HG03432 (cell line): Measurements from ENCODE around the gene MYH10.
"Not testable (repeated sequence)": the region's sequence is repeated elsewhere in the genome, so short reads cannot be mapped to it uniquely, and the experiment has no call there.

ENCODE experiments used
- ATAC-seq: cut with Tn5 transposase; IDR thresholded peaks from one replicate; pipeline ENCODE4 v1.9.1; 2021; ENCODE audit warnings: mild to moderate bottlenecking, moderate library complexity; ENCODE audit not compliant: unreplicated experiment

The MYH10 gene

DNA sequence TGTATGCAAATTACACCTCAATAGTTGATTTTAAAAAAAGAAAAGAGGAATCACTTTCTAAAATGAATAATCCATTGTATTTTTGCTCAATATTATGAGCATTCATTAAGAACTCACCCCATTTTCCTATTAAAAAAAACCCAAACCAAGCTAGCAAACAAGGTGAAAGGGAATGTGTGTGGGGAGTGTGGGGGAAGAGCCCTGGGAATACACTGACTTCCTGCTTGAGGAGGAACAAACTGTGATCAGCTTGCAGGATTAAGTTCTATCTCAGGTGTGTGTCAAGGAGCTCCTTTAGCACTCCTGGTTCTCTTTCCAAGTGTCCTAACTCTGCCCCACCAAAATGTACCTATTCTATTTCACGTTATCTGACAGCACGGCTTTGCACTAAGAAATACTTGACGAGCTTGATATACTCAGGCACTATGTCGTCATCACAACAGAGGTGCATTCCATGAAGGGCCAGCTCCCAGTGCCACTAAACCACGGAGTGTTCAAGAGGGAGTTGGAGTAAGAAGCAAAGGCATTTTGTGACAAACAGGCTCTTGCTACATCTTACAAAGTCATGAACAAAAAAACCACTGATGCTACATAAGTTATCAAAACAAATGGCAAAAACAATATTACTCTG, 73.2 kb downstream of the MYH10 start:
- ATAC-seq: no peak

GRCh38 chr17:8556074-8556473, 74.5 kb downstream of the MYH10 start:
- no peak for ATAC-seq

DNA sequence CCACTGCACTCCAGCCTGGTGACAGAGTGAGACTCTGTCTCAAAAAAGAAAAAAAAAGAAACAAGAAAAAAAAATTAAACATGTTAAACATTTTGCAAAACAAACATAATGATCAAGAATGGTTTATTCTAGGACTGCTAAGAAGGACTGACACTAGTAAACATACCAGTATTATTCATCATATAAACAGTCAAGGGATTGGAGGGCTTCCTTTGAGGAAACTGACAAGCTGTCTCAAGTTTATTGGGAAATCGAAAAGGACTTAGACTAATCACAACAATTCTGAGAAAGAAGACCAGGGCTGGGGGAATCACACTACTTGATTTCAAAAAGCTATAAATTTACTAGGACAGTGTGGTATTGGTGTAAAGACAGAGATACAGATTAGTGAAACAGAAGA, 75.5 kb downstream of the MYH10 start:
- ATAC-seq: no peak

- no peak for ATAC-seq
Measured at GRCh38 chr17:8552577-8553320, 77.8 kb downstream of the MYH10 start.

- ATAC-seq: no peak
Measured at GRCh38 chr17:8542599-8543502, 87.7 kb downstream of the MYH10 start.

DNA sequence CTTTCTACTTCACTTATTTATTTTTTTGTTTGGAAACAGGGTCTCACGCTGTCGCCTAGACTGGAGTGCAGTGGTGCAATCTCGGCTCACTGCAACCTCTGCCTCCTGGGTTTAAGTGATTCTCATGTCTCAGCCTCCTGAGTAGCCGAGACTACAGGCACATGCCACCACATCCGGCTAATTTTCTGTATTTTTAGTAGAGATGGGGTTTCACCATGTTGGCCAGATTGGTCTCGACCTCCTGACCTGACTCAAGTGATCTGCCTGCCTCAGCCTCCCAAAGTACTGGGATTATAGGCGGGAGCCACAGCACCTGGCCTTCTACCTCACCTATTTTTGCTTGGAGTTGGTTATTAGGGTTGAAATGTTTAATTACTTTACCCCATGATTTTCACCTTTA, 90.5 kb downstream of the MYH10 start:
- ATAC-seq: not testable (repeated sequence)

GRCh38 chr17:8537734-8538133, 92.8 kb downstream of the MYH10 start:
- ATAC-seq: no peak

DNA sequence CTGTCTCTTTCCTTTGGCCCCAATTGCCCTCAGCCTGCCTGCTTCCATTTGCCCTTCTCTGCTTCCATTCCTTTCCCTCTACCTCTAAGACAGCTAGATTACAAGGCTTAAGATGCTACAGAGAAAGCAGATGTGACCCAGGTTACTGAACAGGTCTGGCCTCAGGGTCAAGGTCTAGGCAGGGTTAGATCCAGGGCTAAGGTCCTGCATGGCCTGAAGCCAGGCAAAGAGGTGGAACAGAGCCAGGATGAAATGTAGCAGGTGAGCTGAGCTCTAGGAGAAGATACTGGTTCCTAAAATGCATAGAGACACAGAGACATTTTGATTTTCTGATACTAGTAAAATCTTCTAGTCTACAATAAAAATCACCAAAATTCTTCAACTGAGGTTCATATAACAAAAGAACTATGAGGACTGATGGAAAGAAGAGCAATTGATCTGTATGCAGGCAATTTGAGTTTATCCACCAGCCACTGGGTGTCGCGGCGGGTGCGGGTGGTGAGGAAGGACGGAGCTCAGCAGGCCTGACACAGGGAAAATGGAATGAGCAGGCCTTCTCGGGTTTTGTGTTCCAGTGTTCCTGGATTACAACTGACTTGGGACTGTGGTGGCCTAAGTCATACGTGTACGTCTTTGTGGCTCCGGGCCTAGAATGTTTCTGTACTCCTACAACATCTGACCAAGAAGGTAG, 95.9 kb downstream of the MYH10 start:
- no peak for ATAC-seq

- no peak for ATAC-seq
Measured at GRCh38 chr17:8532021-8532420, 98.5 kb downstream of the MYH10 start.

GRCh38 chr17:8522577-8522976, 107.9 kb downstream of the MYH10 start:
- no peak for ATAC-seq

DNA sequence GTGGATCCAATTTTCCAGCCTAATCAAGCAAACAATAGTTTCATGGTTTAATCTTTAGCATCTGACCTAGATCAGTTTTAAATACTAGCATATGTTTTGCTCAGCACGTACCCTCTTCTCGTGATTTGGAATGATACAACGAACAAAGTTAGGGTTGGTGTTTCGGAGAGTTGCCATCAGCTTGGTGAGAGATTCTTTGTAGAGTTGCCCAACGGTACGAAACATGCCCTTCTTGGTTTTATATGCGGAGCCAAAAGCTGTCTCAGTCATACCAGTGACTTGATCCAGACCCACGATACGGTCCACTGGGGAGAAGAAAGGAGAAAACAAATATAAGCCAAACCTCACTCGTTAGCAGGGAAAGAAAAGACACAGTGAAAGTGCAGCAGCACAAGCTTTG, 109.5 kb downstream of the MYH10 start:
- ATAC-seq: no peak

DNA sequence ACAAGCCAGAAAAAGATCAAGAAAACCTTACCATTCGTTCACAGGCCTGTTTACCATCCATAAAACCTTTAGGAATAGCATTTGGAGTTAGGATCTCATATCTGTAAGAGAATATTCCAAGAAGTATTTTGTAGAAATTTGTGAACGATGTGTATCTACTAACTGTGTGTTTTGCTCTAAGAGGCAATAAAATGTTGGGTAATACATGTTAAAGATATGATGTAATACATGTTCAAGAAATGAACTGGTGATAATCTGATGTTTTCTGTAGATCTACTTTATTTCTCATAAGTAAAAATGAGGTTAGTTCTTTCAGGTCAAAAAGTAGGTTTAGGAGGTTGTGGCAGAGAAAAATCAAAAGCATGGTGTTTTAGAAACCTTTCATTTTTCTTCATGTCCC, 111.7 kb downstream of the MYH10 start:
- ATAC-seq: no peak

- ATAC-seq: no peak
Measured at GRCh38 chr17:8518326-8518725, 112.2 kb downstream of the MYH10 start.

DNA sequence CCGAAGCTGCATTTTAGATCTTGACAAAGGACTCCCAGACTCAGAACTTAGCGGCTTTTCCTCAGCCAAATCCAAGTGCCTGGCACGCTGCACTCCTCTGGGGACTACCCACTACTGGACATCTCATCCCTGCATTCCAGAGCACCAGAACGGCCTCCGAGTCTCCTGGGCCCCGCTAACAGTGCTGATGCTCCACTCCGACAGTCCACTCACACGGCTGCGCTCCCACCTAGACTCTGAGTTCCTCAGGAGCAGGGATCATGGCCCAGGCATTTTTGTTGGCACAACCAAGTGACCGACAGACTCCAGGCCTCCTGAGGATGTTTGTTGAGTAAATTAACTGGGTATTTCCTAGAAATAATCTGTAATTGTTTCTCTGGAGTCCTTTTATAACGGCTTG, 115.7 kb downstream of the MYH10 start:
- ATAC-seq: no peak

DNA sequence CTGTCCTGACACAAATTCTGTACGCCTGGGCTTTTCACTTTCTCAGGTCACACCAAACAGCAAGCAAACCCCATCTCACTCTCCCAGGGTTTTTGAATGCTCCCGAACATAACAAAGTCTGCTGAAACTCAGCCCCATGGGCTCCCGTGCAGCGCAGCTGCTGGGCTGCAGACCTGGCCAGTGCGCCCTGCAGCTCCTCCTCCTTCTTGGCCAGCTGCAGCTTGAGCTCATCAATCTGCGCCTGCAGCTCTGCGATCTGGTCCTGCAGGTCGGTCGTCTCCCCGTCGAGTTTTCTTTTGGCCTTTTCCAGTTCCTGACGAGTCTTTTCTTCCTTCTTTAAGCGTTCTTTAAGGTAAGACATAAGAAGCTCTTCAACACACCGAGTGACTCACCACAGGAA, 124.4 kb downstream of the MYH10 start:
- no peak for ATAC-seq

- no peak for ATAC-seq
Measured at GRCh38 chr17:8504460-8505207, 125.9 kb downstream of the MYH10 start.

DNA sequence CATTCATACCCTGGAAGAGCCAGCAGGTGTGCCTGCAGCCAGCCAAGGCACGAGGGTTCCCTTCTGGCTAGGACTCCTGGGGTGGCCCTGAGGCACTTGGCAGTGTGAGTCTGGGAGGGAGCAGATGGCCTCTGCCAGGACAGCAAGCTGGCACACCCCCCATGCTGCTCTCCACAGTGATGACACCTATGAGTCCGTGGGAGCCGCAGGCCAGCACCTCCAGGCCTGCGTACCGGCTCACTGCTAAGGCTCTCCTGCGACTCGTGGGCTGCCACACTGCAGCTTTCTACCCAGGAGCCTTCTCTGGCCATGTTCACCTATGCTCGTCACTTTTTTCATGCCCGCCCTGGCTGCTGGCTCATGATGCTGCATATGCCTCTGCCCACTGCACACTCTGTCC, 126.7 kb downstream of the MYH10 start:
- no peak for ATAC-seq

DNA sequence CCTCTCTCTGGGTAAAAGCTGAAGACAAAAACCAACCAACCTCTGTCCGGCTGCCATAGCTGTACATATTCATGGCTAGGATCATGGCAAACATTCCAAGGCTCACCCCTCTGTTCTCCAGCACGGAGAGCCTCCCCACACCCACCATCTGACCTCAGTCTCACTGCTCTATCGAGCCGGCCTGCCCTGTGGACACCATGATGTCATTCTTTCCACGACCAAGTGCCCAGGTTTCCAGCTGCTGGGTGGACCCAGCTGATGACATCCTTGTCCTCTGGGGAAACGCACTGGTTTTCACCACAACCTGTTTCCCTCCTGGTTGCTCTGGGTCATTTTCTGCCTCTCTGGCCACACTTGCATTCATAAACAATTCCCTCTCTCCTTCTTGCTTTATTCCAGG, 127.2 kb downstream of the MYH10 start:
- no peak for ATAC-seq

DNA sequence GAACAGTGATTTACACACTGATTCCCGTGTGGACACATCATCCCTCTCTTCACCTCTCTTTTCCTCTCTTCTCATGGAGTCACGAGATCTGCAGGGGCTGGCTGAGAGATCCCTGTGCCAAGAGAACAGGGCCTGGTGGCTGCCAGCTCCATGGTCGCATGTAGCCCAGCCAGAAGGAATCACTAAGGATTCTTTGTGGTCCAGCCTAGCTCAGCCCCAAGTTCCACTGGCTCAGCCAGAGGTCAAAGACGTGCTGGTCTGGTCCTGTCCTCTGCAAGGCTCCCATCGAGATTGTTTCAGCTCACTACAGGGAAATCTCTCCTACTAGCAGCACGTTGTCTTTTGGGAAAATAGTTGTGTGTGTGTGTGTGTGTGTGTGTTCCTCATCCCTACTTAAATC, 128.4 kb downstream of the MYH10 start:
- no peak for ATAC-seq

- no peak for ATAC-seq
Measured at GRCh38 chr17:8500609-8501008, 129.9 kb downstream of the MYH10 start.
